Mesothelial cell of epicardium (in vitro differentiated cells): Measurements from ENCODE around the gene MYO18A. TPM values are rescaled to one million over a fixed set of nuclear protein-coding genes. Genes with fewer than 3 reads are reported as not detected.
"Not testable (repeated sequence)": the region's sequence is repeated elsewhere in the genome, so short reads cannot be mapped to it uniquely, and the experiment has no call there.

ENCODE experiments used
- DNase-seq, 2 experiments: peaks; one replicate each; pipeline ENCODE4 v3.0.0; 2021; ENCODE audit warnings: low spot score in 2 of 2; ENCODE audit not compliant: unreplicated experiment in 2 of 2
- H3K27ac Mint-ChIP-seq: 2 replicates; pipeline ENCODE4 v1.8.0; 2021; ENCODE audit warnings: mixed read lengths
- H3K27me3 Mint-ChIP-seq: 2 replicates; pipeline ENCODE4 v1.8.0; 2021; ENCODE audit warnings: low read depth, mixed read lengths
- H3K36me3 Mint-ChIP-seq: 2 replicates; pipeline ENCODE4 v1.8.0; 2021; ENCODE audit warnings: mixed read lengths
- H3K4me1 Mint-ChIP-seq: 2 replicates; pipeline ENCODE4 v1.8.0; 2021; ENCODE audit warnings: mixed read lengths
- H3K4me3 Mint-ChIP-seq: 2 replicates; pipeline ENCODE4 v1.8.0; 2021; ENCODE audit warnings: mild to moderate bottlenecking, moderate library complexity, mixed read lengths
- H3K9me3 Mint-ChIP-seq: 2 replicates; pipeline ENCODE4 v1.8.0; 2021; ENCODE audit warnings: mixed read lengths
- CTCF ChIP-seq: fragments of 200-600 bp; sonication (generic); IDR thresholded peaks from one replicate; pipeline ENCODE4 v1.5.0; 2021; ENCODE audit warnings: antibody characterized with exemption; ENCODE audit not compliant: unreplicated experiment
- total RNA-seq: library from RNA; stranded (reverse); gene quantifications from 3 replicates; pipeline ENCODE4 v1.2.1, GENCODE V29; 2021

The MYO18A gene
- total RNA-seq, 1 donor from 2014 or later, result 58.4 TPM

- H3K9me3 Mint-ChIP-seq, result no peaks in the 10 kb centered on the region
- no peak for TF ChIP-seq CTCF
- DNase-seq, result no peak
- no peaks in the 10 kb centered on the region for H3K36me3 Mint-ChIP-seq
- H3K27ac Mint-ChIP-seq, result peak overlapping the region; percentile 82
- peaks cover 37% of the 10 kb centered on the region for H3K4me1 Mint-ChIP-seq
- peak overlapping the region; percentile 57 for H3K4me3 Mint-ChIP-seq
- no peaks in the 10 kb centered on the region for H3K27me3 Mint-ChIP-seq
Observed at GRCh38 chr17:29148257-29148789, 31.9 kb downstream of the MYO18A start.

- TF ChIP-seq CTCF, result no peak
- H3K36me3 Mint-ChIP-seq, result no peaks in the 10 kb centered on the region
- H3K4me3 Mint-ChIP-seq, result no peak overlapping the region
- no peak for DNase-seq
- H3K27ac Mint-ChIP-seq, result no peak overlapping the region
- no peaks in the 10 kb centered on the region for H3K27me3 Mint-ChIP-seq
- H3K9me3 Mint-ChIP-seq, result no peaks in the 10 kb centered on the region
- H3K4me1 Mint-ChIP-seq, result peaks cover 37% of the 10 kb centered on the region
Observed at GRCh38 chr17:29147682-29148081, 32.5 kb downstream of the MYO18A start.

DNA sequence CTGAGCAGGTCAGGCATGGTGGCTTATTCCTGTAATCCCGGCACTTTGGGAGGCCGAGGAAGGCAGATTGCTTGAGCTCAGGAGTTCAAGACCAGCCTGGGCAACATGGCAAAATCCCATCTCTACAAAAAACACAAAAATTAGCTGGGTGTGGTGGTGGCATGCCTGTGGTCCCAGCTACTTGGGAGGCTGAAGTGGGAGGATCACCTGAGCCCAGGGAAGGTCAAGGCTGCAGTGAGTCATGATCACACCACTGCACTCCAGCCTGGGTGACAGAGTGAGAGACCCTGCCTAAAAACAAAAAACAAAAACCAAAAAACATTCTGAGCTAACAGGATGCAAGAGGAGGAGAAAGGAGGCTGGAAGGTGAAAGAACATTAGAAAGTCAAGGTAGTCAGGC lies 33.0 kb downstream of the MYO18A start:
- peak overlapping the region; percentile 13 for H3K4me3 Mint-ChIP-seq
- DNase-seq, H3K27ac Mint-ChIP-seq, H3K27me3 Mint-ChIP-seq, H3K36me3 Mint-ChIP-seq, H3K9me3 Mint-ChIP-seq: not testable (repeated sequence)
- H3K4me1 Mint-ChIP-seq, result peaks cover 37% of the 10 kb centered on the region

DNA sequence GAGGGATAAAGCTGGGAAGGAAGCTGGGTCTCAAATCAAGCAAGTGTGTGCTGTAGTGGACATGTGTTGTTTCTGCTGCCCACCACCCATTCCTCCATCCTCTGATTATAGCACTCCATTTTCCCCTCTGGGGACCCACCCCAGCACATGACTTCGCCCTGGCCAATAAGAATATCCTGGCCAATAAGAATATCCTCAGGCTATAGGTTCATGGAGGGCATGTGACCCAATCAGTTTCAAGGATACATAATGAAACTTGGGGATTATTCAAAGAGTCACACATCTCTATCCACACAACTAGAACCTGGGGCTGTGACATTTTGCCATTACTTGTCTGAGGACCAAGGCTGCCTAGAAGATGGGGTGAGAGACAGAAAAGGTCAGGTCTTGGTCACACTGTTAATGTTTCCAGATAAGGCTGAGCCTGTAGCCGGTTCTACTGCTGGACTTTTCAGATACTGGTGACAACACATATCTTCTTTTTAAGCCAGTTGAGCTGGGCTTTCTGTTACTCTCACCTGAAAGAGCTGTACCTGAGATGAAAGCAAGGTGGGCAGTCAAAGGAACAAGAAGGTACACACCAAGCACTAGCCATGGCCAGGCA lies 33.7 kb downstream of the MYO18A start:
- no peak for TF ChIP-seq CTCF
- Mint-ChIP-seq H3K36me3 (no peaks in the 10 kb centered on the region), H3K9me3 (no peaks in the 10 kb centered on the region), H3K27me3 (no peaks in the 10 kb centered on the region), H3K4me1 (peaks cover 30% of the 10 kb centered on the region), H3K27ac (no peak overlapping the region), H3K4me3 (no peak overlapping the region)
- no peak for DNase-seq

DNA sequence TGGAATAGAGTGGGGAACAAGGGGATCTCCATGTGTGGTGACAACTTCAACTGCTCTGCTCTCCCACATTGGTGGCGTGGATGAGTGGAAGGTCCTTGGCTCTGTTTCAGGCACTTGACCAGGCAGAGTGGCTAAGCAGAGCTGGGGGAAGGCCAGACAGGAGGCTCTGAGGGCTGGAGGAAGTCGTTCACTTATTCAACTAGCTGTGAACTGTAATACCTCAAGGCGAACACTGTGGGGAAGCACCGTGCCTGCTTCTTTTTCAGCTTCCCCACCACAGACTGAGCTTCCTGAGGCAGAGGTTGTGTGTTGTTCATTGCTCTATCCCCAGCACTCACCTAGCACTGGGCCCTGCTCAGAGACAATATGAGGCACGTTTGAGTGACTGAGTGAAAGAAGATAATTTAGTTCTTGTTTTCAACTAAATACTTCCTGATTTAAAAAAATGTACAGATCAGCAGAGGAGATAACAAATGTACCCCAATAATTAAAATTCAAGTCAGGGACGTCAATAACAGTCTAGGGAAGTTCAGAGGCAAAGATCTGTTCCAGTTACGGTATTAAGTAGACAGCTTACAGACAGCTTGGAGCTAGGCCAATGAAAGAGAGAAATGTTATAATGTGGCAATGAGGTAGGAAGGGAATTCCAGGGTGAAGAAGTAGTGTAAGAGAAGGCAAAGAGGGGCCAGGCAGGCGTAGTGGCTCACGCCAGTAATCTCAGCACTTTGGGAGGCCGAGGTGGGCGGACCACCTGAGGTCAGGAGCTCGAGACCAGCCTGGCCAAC lies 34.7 kb downstream of the MYO18A start:
- no peaks in the 10 kb centered on the region for H3K36me3 Mint-ChIP-seq
- no peaks in the 10 kb centered on the region for H3K27me3 Mint-ChIP-seq
- no peaks in the 10 kb centered on the region for H3K9me3 Mint-ChIP-seq
- no peak for DNase-seq
- H3K4me3 Mint-ChIP-seq, result no peak overlapping the region
- H3K27ac Mint-ChIP-seq, result peak overlapping the region; percentile 87
- peak; percentile 53 for TF ChIP-seq CTCF
- H3K4me1 Mint-ChIP-seq, result peaks cover 34% of the 10 kb centered on the region

- H3K27me3 Mint-ChIP-seq, result no peaks in the 10 kb centered on the region
- H3K4me3 Mint-ChIP-seq, result no peak overlapping the region
- H3K27ac Mint-ChIP-seq, result no peak overlapping the region
- no peaks in the 10 kb centered on the region for H3K36me3 Mint-ChIP-seq
- H3K4me1 Mint-ChIP-seq, result peaks cover 35% of the 10 kb centered on the region
- H3K9me3 Mint-ChIP-seq, result no peaks in the 10 kb centered on the region
- no peak for DNase-seq
- TF ChIP-seq CTCF, result peak; percentile 25
Observed at GRCh38 chr17:29143894-29144293, 36.3 kb downstream of the MYO18A start.
